Fibroblast of mammary gland (primary cell): ENCODE measurements around the gene PRKCZ.

Experiments
- DNase-seq: peaks from one replicate; pipeline ENCODE4 v3.0.0-alpha.2; 2010; ENCODE audit warnings: low read depth
- H3K4me3 ChIP-seq: 2 replicates; pipeline ENCODE4 v1.5.1; 2011; ENCODE audit warnings: low read depth, mild to moderate bottlenecking, low read length, moderate library complexity; ENCODE audit not compliant: control insufficient read depth
- CTCF ChIP-seq: conservative IDR thresholded peaks from 2 replicates; pipeline ENCODE4 v1.5.1; 2011; ENCODE audit warnings: low read depth, low read length, inconsistent platforms; ENCODE audit not compliant: control insufficient read depth, insufficient read depth

Gene PRKCZ

DNA sequence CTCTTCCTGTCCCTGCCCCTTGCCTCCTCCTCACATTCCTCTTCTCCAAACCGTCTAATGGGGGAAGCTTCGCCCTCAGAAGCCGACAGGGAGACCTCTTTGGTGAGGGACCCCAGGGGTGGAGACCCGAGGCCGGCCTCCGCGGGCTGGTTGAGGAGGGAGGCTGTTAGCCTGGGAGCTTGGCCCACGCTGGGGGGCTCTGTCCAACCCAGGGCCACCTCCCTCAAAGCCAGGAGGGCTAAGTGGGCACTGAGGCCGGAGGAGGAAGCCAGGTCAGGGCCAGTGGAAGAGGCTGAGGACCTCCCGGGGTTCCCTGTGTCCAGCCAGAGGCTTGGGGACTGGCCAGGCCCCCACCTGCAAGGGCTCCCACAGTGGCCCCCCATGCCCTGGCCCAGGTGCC, 25.8 kb upstream of the PRKCZ start:
- DNase-seq = no peak
- no peak overlapping the region for H3K4me3 ChIP-seq
- no peak for TF ChIP-seq CTCF

GRCh38 chr1:2024887-2025286, 25.3 kb upstream of the PRKCZ start:
- no peak overlapping the region for H3K4me3 ChIP-seq
- no peak for DNase-seq
- no peak for TF ChIP-seq CTCF

DNA sequence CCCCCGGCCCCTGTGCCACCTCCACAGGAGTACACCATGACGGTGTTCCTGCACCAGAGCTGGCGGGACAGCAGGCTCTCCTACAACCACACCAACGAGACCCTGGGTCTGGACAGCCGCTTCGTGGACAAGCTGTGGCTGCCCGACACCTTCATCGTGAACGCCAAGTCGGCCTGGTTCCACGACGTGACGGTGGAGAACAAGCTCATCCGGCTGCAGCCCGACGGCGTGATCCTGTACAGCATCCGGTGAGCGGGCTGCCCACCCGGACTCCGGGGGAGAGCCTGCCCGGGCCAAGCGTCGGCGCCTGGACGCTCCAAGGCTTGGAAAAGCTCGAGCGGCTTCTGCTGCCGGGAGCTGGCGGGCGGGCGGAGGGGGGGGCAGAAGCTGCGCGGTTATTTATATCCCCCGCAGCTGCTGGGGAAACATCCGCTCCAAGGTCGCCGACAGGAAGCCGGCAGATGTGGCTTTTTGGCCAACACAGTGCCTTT, 24.7 kb upstream of the PRKCZ start:
- no peak for TF ChIP-seq CTCF
- H3K4me3 ChIP-seq = no peak overlapping the region
- DNase-seq = no peak

GRCh38 chr1:2027961-2028583, 22.1 kb upstream of the PRKCZ start:
- no peak overlapping the region for H3K4me3 ChIP-seq
- DNase-seq = no peak
- TF ChIP-seq CTCF = no peak

DNA sequence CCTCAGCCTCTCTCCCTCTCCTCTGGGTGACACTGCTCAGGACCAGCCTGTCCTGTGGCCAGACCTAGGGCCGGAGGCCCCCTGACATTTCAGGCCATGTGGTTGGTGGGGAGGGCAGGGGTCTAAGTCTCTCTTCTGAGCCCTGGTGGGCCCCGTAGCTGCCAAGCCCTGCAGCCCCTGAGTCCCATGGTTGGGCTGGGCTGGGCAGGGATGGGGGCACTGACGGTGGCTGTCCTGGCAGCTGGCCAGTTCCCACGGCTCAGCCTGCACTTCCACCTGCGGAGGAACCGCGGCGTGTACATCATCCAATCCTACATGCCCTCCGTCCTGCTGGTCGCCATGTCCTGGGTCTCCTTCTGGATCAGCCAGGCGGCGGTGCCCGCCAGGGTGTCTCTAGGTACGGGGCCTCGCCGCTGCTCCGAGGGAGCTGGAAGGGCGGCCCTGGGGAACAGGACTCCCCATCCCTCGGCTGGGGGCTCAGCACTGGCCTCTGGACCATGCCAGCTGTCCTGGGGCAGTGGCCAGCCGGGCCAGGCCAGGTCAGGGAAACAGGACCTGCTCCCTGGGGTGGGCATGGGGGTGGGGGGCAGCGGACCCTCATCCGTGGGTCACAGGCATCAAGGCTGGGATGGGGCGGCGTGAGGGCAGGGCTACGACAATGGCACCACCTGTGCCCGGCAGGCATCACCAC, 21.2 kb upstream of the PRKCZ start:
- no peak for DNase-seq
- no peak overlapping the region for H3K4me3 ChIP-seq
- no peak for TF ChIP-seq CTCF

DNA sequence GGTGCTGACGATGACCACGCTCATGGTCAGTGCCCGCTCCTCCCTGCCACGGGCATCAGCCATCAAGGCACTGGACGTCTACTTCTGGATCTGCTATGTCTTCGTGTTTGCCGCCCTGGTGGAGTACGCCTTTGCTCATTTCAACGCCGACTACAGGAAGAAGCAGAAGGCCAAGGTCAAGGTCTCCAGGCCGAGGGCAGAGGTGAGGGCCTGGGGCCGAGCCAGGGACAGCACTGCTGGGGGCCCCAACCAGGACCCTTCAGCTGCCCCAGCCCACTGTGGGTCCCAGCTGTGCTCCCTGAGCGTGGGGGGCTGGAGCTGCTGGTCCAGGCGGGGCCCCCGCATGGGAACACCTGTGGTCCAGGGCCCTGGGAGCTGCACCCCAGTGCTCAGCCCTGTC, 20.6 kb upstream of the PRKCZ start:
- DNase-seq = no peak
- TF ChIP-seq CTCF = no peak
- H3K4me3 ChIP-seq = no peak overlapping the region
